Adrenal gland (tissue), 5 donors: ENCODE results near the gene HOXA6.

ENCODE experiments used
- POLR2A ChIP-seq, 2 donors: fragments of 450-650 bp; IDR thresholded peaks; one replicate each; pipeline ENCODE4 v1.6.1; 2017; ENCODE audit warnings: antibody characterized with exemption in 2 of 2, mild to moderate bottlenecking in 2 of 2, moderate library complexity in 1 of 2
- TF ChIP-seq, protein P1 (sequence below), 6 experiments: fragments of 450-650 bp in 4 of 6; fragments of 200-600 bp in 2 of 6; sonication (generic) in 1 of 6; IDR thresholded peaks; 1 replicate in 5 of 6; 2 replicates in 1 of 6; pipeline versions ENCODE4 v1.5.1 to v1.8.0; 2016 to 2021; ENCODE audit warnings: antibody characterized with exemption in 6 of 6, mild to moderate bottlenecking in 2 of 6, moderate library complexity in 1 of 6
- donor health status: DM: no; HTN: no; CAD: no.

DNA sequence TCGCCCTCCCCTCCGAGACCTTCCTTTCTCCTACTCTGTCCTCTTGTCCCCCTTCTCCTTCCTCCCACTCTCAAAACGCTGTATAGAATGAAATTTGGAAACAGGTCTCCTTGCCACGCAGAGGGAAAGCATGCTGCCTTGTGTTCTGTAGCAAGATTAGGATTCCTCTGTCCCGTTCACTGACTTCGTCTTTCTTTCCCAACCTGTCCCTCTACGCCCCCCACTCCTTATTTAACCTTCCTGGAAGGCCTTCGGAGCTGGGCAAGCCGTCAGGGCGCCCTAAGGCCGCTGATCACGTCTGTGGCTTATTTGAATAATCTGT lies 16.4 kb upstream of the HOXA6 start:
- TF ChIP-seq, protein P1, sequence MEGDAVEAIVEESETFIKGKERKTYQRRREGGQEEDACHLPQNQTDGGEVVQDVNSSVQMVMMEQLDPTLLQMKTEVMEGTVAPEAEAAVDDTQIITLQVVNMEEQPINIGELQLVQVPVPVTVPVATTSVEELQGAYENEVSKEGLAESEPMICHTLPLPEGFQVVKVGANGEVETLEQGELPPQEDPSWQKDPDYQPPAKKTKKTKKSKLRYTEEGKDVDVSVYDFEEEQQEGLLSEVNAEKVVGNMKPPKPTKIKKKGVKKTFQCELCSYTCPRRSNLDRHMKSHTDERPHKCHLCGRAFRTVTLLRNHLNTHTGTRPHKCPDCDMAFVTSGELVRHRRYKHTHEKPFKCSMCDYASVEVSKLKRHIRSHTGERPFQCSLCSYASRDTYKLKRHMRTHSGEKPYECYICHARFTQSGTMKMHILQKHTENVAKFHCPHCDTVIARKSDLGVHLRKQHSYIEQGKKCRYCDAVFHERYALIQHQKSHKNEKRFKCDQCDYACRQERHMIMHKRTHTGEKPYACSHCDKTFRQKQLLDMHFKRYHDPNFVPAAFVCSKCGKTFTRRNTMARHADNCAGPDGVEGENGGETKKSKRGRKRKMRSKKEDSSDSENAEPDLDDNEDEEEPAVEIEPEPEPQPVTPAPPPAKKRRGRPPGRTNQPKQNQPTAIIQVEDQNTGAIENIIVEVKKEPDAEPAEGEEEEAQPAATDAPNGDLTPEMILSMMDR (IDR thresholded peaks at IDR 0.05), result no peak
- TF ChIP-seq POLR2A (IDR thresholded peaks at IDR 0.05), result no peak
